IMR-90 (cell line): ENCODE results near the gene GNB1L. TPM values are rescaled to one million over a fixed set of nuclear protein-coding genes. Genes with fewer than 3 reads are reported as not detected.

Experiments used
- ATAC-seq: fragments of 200-7000 bp; cut with Tn5 transposase; 2 replicates; pipeline ENCODE4 v1.9.1; 2020; ENCODE audit warnings: low read depth, mild to moderate bottlenecking, moderate library complexity
- BruUV-seq: library from RNA; stranded (reverse); fragments of 400-500 nt; replicated peaks from 2 replicates; lab custom pipeline; 2021; lab: Mats Ljungman, UMichigan
- CTCF ChIA-PET: fragments of 300-600 bp; formaldehyde crosslinking; extraction: SDS; loops from one replicate; lab custom pipeline; 2021; ENCODE audit warnings: antibody characterized with exemption; lab: Yijun Ruan, JAX
- POLR2A ChIA-PET: fragments of 300-600 bp; sonication (Branson Sonifier 250); formaldehyde crosslinking; loops from one replicate; lab custom pipeline; 2022; ENCODE audit warnings: antibody characterized with exemption; ENCODE audit not compliant: unreplicated experiment; lab: Charles Lee
- DNase-seq: peaks from one replicate; pipeline ENCODE4 v3.0.0; 2013
- H2AFZ ChIP-seq: replicated peaks from 2 replicates; pipeline ENCODE3; 2013; ENCODE audit warnings: low read length, mild to moderate bottlenecking; ENCODE audit not compliant: poor library complexity
- H2AK5ac ChIP-seq: 2 replicates; pipeline ENCODE4 v1.6.1; 2013; ENCODE audit warnings: low read depth, low read length, inconsistent platforms
- H2AK9ac ChIP-seq: replicated peaks from 2 replicates; pipeline ENCODE3; 2013; ENCODE audit warnings: mild to moderate bottlenecking, low read depth, low read length, moderate library complexity; ENCODE audit not compliant: poor library complexity
- H2BK120ac ChIP-seq: 2 replicates; pipeline ENCODE4 v1.6.1; 2013; ENCODE audit warnings: low read depth, low read length, inconsistent platforms
- H2BK15ac ChIP-seq: 3 replicates; pipeline ENCODE4 v1.6.1; 2013; ENCODE audit warnings: low read depth, low read length, inconsistent platforms
- H2BK20ac ChIP-seq: 2 replicates; pipeline ENCODE4 v1.6.1; 2013; ENCODE audit warnings: low read depth, mild to moderate bottlenecking, inconsistent platforms, low read length, moderate library complexity
- H2BK5ac ChIP-seq: 2 replicates; pipeline ENCODE4 v1.6.1; 2013; ENCODE audit warnings: mild to moderate bottlenecking, low read depth, low read length, inconsistent platforms; ENCODE audit not compliant: poor library complexity, severe bottlenecking
- H3K14ac ChIP-seq: replicated peaks from 2 replicates; pipeline ENCODE4 v1.6.1; 2013; ENCODE audit warnings: low read depth, low read length, inconsistent platforms
- H3K18ac ChIP-seq: 2 replicates; pipeline ENCODE4 v1.6.1; 2013; ENCODE audit warnings: low read depth, low read length, control low read depth
- H3K23ac ChIP-seq: 2 replicates; pipeline ENCODE4 v1.6.1; 2013; ENCODE audit warnings: low read depth, low read length, inconsistent platforms
- H3K27ac ChIP-seq: 2 replicates; pipeline ENCODE4 v1.5.1; 2013; ENCODE audit warnings: mild to moderate bottlenecking, control low read depth, low read length; ENCODE audit not compliant: insufficient read depth
- H3K27me3 ChIP-seq: 2 replicates; pipeline ENCODE4 v1.6.1; 2013; ENCODE audit warnings: low read length; ENCODE audit not compliant: control insufficient read depth, insufficient read depth
- H3K36me3 ChIP-seq: 2 replicates; pipeline ENCODE4 v1.6.1; 2013; ENCODE audit warnings: low read length, mixed read lengths; ENCODE audit not compliant: control insufficient read depth, insufficient read depth
- H3K4ac ChIP-seq: 2 replicates; pipeline ENCODE4 v1.6.1; 2013; ENCODE audit warnings: low read depth, low read length, inconsistent platforms
- H3K4me1 ChIP-seq: 2 replicates; pipeline ENCODE4 v1.6.1; 2013; ENCODE audit warnings: low read length, mixed read lengths; ENCODE audit not compliant: control insufficient read depth, insufficient read depth
- H3K4me2 ChIP-seq: 2 replicates; pipeline ENCODE4 v1.6.1; 2013; ENCODE audit warnings: low read depth, mild to moderate bottlenecking, control low read depth, low read length, moderate library complexity
- H3K4me3 ChIP-seq: 2 replicates; pipeline ENCODE4 v1.5.1; 2013; ENCODE audit warnings: low read depth, mild to moderate bottlenecking, control low read depth, low read length, moderate library complexity; ENCODE audit not compliant: insufficient read depth
- H3K56ac ChIP-seq: 2 replicates; pipeline ENCODE4 v1.6.1; 2013; ENCODE audit warnings: low read length, inconsistent platforms; ENCODE audit not compliant: insufficient read depth; ENCODE audit errors: extremely low read depth
- H3K79me1 ChIP-seq, 2 experiments: 2 replicates each; pipeline ENCODE4 v1.6.1; 2013; ENCODE audit warnings: low read length in 2 of 2, inconsistent platforms in 1 of 2, low read depth in 1 of 2
- H3K9ac ChIP-seq: 2 replicates; pipeline ENCODE4 v1.6.1; 2013; ENCODE audit warnings: low read depth, low read length, control low read depth
- H3K9me1 ChIP-seq: 2 replicates; pipeline ENCODE4 v1.6.1; 2013; ENCODE audit warnings: low read length, inconsistent platforms; ENCODE audit not compliant: insufficient read depth
- H3K9me3 ChIP-seq: 2 replicates; pipeline ENCODE4 v1.6.1; 2013; ENCODE audit warnings: low read length; ENCODE audit not compliant: control insufficient read depth, insufficient read depth
- H4K20me1 ChIP-seq: 2 replicates; pipeline ENCODE4 v1.6.1; 2013; ENCODE audit warnings: low read length, inconsistent platforms; ENCODE audit not compliant: insufficient read depth
- H4K5ac ChIP-seq: 2 replicates; pipeline ENCODE4 v1.6.1; 2013; ENCODE audit warnings: mild to moderate bottlenecking, low read depth, low read length, control low read depth
- H4K8ac ChIP-seq, 2 experiments: 2 replicates each; pipeline ENCODE4 v1.6.1; 2013; ENCODE audit warnings: low read depth in 2 of 2, low read length in 2 of 2, control low read depth in 1 of 2, inconsistent platforms in 1 of 2
- H4K91ac ChIP-seq: 2 replicates; pipeline ENCODE4 v1.6.1; 2013; ENCODE audit warnings: low read depth, low read length, inconsistent platforms; ENCODE audit not compliant: insufficient read depth
- MAFK ChIP-seq: IDR thresholded peaks from 2 replicates; pipeline ENCODE4 v1.6.1; 2012; ENCODE audit warnings: low read depth, low read length, improper control_type of control experiment
- MXI1 ChIP-seq: IDR thresholded peaks from 2 replicates; pipeline ENCODE4 v1.6.1; 2012; ENCODE audit warnings: low read depth, mild to moderate bottlenecking, low read length, moderate library complexity, borderline replicate concordance
- RFX5 ChIP-seq: IDR thresholded peaks from 2 replicates; pipeline ENCODE4 v1.8.0; 2012; ENCODE audit warnings: low read depth, mild to moderate bottlenecking, low read length, moderate library complexity
- WGBS, 2 experiments: methylation state at CpG; one replicate each; pipeline versions ENCODE4 v1.1.5 to v1.1.7; 2013; ENCODE audit warnings: missing lambda C conversion rate in 2 of 2; ENCODE audit not compliant: insufficient read length in 1 of 2; ENCODE audit errors: extremely low coverage in 2 of 2; 5-methylcytosine and 5-hydroxymethylcytosine counted together
- dilution Hi-C: fragments of 300-500 bp; cut with HindIII; formaldehyde crosslinking; loops from one replicate; pipeline ENCODE4 v1.14.3; 2018; ENCODE audit warnings: low sequenced_read_pairs; ENCODE audit not compliant: unreplicated experiment
- in situ Hi-C: fragments of 300-500 bp; cut with MboI; formaldehyde crosslinking; loops from 3 replicates; pipeline ENCODE4 v1.14.3; 2019; ENCODE audit warnings: low sequenced_read_pairs, inconsistent platforms, mixed read lengths
- intact Hi-C: fragments of 100-400 bp; cut with micrococcal nuclease; formaldehyde crosslinking; loops from 2 replicates; pipeline ENCODE4 v1.10.0; 2022
- polyA plus RNA-seq, 3 experiments: library from polyadenylated mRNA; depleted of rRNA; stranded (reverse); fragments of >200 nt; gene quantifications; 2 replicates each; pipeline ENCODE4 v1.2.3, GENCODE V29; 2012; ENCODE audit warnings: low replicate concordance in 1 of 3
- total RNA-seq: library from RNA; depleted of rRNA; stranded (reverse); fragments of >200 nt; gene quantifications from 2 replicates; pipeline ENCODE4 v1.2.3, GENCODE V29; 2012
- TF ChIP-seq, protein P1 (sequence below): conservative IDR thresholded peaks from 2 replicates; pipeline ENCODE4 v1.5.1; 2012; ENCODE audit warnings: mild to moderate bottlenecking, low read depth, low read length, improper control_type of control experiment
- TF ChIP-seq, protein P2 (sequence below): fragments of 150-350 bp; IDR thresholded peaks from 2 replicates; pipeline ENCODE4 v1.6.1; 2017; ENCODE audit warnings: mild to moderate bottlenecking, antibody characterized with exemption, low read length, low read depth

Gene GNB1L
- total and polyA plus RNA-seq, 2 of the 4 experiments (the other 2 are of a cell fraction) = 2.5 to 4.4 TPM

DNA sequence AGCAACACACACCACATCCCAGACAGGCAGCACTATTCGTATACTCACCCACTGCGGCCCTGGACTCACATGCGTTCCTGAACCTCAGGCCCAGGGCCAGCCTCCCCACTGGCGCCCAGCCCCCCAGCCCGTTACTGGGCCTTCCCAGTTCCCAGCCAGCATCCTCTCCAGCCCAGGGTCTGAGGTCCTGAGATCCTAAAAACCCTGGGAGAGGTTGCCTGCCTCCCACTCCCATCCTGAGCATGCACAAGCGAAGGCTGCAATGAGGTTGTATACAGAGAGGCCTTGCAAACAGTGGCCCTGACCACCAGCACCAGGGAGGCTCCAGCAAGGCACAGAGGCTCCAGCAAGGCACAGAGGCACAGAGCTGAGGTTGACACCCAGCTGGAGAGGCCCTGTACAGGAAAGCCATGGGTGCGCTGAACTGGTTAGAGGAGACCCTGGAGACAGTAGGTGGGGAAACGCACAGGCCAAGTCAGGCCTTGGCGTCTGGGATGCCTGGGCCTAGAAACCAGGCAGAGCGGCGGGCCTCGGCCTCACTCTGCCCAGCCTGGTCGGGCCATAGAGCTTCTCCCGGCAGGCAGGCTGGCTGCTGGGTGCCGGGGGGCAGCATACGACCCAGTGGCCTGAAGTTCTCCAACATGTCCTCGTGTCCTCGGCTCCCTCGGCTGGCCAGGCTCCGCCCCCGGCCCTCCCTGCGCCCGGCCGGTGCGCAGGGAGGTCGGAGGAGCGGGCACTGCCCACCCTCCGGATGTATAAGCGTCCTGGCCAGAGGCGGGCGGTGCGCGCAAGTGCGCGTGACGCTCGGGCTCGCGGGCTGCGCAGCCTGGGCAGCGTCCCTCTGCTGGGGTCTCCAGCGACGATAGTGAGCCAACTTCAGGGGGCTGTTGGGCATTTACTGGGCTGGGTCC, 96.4 kb downstream of the GNB1L start:
- WGBS, 2 experiments = 17% methylated on average over 29 of the region's 43 CpGs; no CpG with 5 or more reads in 1 of the 2 experiments

More for the DNA sequence above, 96.4 kb downstream of the GNB1L start:
- TF ChIP-seq MXI1 (no peak), RFX5 (no peak), MAFK (no peak)
- TF ChIP-seq, protein P1, sequence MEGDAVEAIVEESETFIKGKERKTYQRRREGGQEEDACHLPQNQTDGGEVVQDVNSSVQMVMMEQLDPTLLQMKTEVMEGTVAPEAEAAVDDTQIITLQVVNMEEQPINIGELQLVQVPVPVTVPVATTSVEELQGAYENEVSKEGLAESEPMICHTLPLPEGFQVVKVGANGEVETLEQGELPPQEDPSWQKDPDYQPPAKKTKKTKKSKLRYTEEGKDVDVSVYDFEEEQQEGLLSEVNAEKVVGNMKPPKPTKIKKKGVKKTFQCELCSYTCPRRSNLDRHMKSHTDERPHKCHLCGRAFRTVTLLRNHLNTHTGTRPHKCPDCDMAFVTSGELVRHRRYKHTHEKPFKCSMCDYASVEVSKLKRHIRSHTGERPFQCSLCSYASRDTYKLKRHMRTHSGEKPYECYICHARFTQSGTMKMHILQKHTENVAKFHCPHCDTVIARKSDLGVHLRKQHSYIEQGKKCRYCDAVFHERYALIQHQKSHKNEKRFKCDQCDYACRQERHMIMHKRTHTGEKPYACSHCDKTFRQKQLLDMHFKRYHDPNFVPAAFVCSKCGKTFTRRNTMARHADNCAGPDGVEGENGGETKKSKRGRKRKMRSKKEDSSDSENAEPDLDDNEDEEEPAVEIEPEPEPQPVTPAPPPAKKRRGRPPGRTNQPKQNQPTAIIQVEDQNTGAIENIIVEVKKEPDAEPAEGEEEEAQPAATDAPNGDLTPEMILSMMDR = no peak
- TF ChIP-seq, protein P2, sequence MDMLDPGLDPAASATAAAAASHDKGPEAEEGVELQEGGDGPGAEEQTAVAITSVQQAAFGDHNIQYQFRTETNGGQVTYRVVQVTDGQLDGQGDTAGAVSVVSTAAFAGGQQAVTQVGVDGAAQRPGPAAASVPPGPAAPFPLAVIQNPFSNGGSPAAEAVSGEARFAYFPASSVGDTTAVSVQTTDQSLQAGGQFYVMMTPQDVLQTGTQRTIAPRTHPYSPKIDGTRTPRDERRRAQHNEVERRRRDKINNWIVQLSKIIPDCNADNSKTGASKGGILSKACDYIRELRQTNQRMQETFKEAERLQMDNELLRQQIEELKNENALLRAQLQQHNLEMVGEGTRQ = no peak
- Histone ChIP-seq H3K4me3 (no peak overlapping the region), H3K36me3 (no peaks in the 10 kb centered on the region), H2AFZ (peak overlapping the region; percentile 21), H3K14ac (no peak overlapping the region), H3K79me1 (no peaks in the 10 kb centered on the region), H2BK20ac (no peak overlapping the region), H2AK5ac (no peak overlapping the region), H4K5ac (no peak overlapping the region), H3K9me1 (peaks cover 1% of the 10 kb centered on the region), H2BK5ac (no peak overlapping the region), H2BK120ac (no peak overlapping the region), H3K23ac (no peak overlapping the region), H3K9me3 (no peaks in the 10 kb centered on the region), H4K91ac (no peak overlapping the region), H3K9ac (no peak overlapping the region), H4K8ac (no peak overlapping the region), H3K18ac (no peak overlapping the region), H3K27ac (no peak overlapping the region), H3K56ac (no peak overlapping the region), H4K20me1 (peaks cover 6% of the 10 kb centered on the region; the same call in 1 of the 2 replicates), H3K4ac (no peak overlapping the region), H3K4me1 (peaks cover 4% of the 10 kb centered on the region; the same call in 1 of the 2 replicates), H3K27me3 (peaks cover 94% of the 10 kb centered on the region), H2BK15ac (no peak overlapping the region), H2AK9ac (no peak overlapping the region), H3K4me2 (no peak overlapping the region)
- dilution Hi-C loops = no loop called here
- BruUV-seq = no TSS peak
- ChIA-PET CTCF (no interaction called here), POLR2A (no interaction called here)
- DNase-seq (no peak), ATAC-seq (no peak)
- in situ Hi-C loops = no loop called here
- intact Hi-C loops = no loop called here
